H9 (cell line): ENCODE measurements around the gene YTHDC1. TPM values are rescaled to one million over a fixed set of nuclear protein-coding genes. Genes with fewer than 3 reads are reported as not detected.

ENCODE experiments used
- DNase-seq: peaks from one replicate; pipeline ENCODE4 v3.0.0-alpha.2; 2017
- H2AFZ ChIP-seq: one replicate; pipeline ENCODE4 v1.6.1; 2013; ENCODE audit warnings: mild to moderate bottlenecking, low read length, control low read depth, moderate library complexity
- H2AK5ac ChIP-seq: 2 replicates; pipeline ENCODE4 v1.6.1; 2013; ENCODE audit warnings: low read length, control low read depth, mixed read lengths; ENCODE audit not compliant: insufficient read length
- H2BK120ac ChIP-seq: one replicate; pipeline ENCODE4 v1.6.1; 2013; ENCODE audit warnings: low read depth, mild to moderate bottlenecking, low read length, control low read depth, inconsistent platforms; ENCODE audit not compliant: poor library complexity, severe bottlenecking
- H2BK12ac ChIP-seq: 2 replicates; pipeline ENCODE4 v1.6.1; 2013; ENCODE audit warnings: low read length, control low read depth, mixed read lengths, low read depth; ENCODE audit not compliant: insufficient read length
- H2BK15ac ChIP-seq: 2 replicates; pipeline ENCODE4 v1.6.1; 2013; ENCODE audit warnings: low read depth, low read length, control low read depth
- H2BK20ac ChIP-seq: one replicate; pipeline ENCODE4 v1.6.1; 2013; ENCODE audit warnings: low read depth, mild to moderate bottlenecking, low read length, control low read depth, inconsistent platforms; ENCODE audit not compliant: poor library complexity, severe bottlenecking
- H2BK5ac ChIP-seq: 2 replicates; pipeline ENCODE4 v1.6.1; 2013; ENCODE audit warnings: low read length, control low read depth, mixed read lengths; ENCODE audit not compliant: insufficient read length
- H3K14ac ChIP-seq: 2 replicates; pipeline ENCODE4 v1.6.1; 2013; ENCODE audit warnings: low read length, control low read depth; ENCODE audit not compliant: insufficient read depth
- H3K18ac ChIP-seq: 2 replicates; pipeline ENCODE4 v1.6.1; 2013; ENCODE audit warnings: low read depth, mild to moderate bottlenecking, mixed read lengths, low read length, control low read depth; ENCODE audit not compliant: insufficient read length
- H3K23ac ChIP-seq: 2 replicates; pipeline ENCODE4 v1.6.1; 2013; ENCODE audit warnings: low read length, control low read depth, mixed read lengths, low read depth; ENCODE audit not compliant: insufficient read length
- H3K23me2 ChIP-seq: 2 replicates; pipeline ENCODE4 v1.6.1; 2013; ENCODE audit warnings: low read depth, mild to moderate bottlenecking, mixed read lengths, low read length, control low read depth; ENCODE audit not compliant: insufficient read length, poor library complexity, severe bottlenecking
- H3K27ac ChIP-seq: 2 replicates; pipeline ENCODE4 v1.5.1; 2013; ENCODE audit warnings: low read length, control low read depth, mixed read lengths, low read depth; ENCODE audit not compliant: insufficient read length
- H3K27me3 ChIP-seq: 2 replicates; pipeline ENCODE4 v1.6.1; 2013; ENCODE audit warnings: low read length, control low read depth, inconsistent platforms; ENCODE audit not compliant: insufficient read depth
- H3K4ac ChIP-seq: 2 replicates; pipeline ENCODE4 v1.6.1; 2013; ENCODE audit warnings: low read depth, mild to moderate bottlenecking, control low read depth, inconsistent platforms, low read length, moderate library complexity
- H3K4me1 ChIP-seq: 2 replicates; pipeline ENCODE4 v1.6.1; 2013; ENCODE audit warnings: low read length, control low read depth, inconsistent platforms; ENCODE audit not compliant: insufficient read depth
- H3K4me2 ChIP-seq: 2 replicates; pipeline ENCODE4 v1.6.1; 2013; ENCODE audit warnings: low read length, control low read depth, mixed read lengths; ENCODE audit not compliant: insufficient read length, insufficient read depth
- H3K56ac ChIP-seq: 2 replicates; pipeline ENCODE4 v1.6.1; 2013; ENCODE audit warnings: low read depth, mild to moderate bottlenecking, mixed read lengths, low read length, control low read depth; ENCODE audit not compliant: insufficient read length
- H3K79me1 ChIP-seq: 2 replicates; pipeline ENCODE4 v1.6.1; 2013; ENCODE audit warnings: low read depth, mild to moderate bottlenecking, moderate library complexity, low read length, control low read depth, inconsistent platforms; ENCODE audit not compliant: insufficient read depth, poor library complexity, severe bottlenecking
- H3K79me2 ChIP-seq: 2 replicates; pipeline ENCODE4 v1.6.1; 2013; ENCODE audit warnings: low read length, control low read depth, inconsistent platforms; ENCODE audit not compliant: insufficient read depth
- H3K9ac ChIP-seq: 2 replicates; pipeline ENCODE4 v1.6.1; 2013; ENCODE audit warnings: low read length, control low read depth, mixed read lengths; ENCODE audit not compliant: insufficient read length; ENCODE audit errors: extremely low read depth
- H3K9me3 ChIP-seq: one replicate; pipeline ENCODE4 v1.6.1; 2013; ENCODE audit warnings: low read depth, low read length, inconsistent platforms; ENCODE audit not compliant: control insufficient read depth
- H3T11ph ChIP-seq: one replicate; pipeline ENCODE4 v1.6.1; 2013; ENCODE audit warnings: mild to moderate bottlenecking, low read length, control low read depth, inconsistent platforms
- H4K20me1 ChIP-seq: one replicate; pipeline ENCODE4 v1.6.1; 2013; ENCODE audit not compliant: control insufficient read depth, insufficient read length, insufficient read depth
- H4K5ac ChIP-seq: 2 replicates; pipeline ENCODE4 v1.6.1; 2013; ENCODE audit warnings: low read depth, mild to moderate bottlenecking, mixed read lengths, low read length, control low read depth; ENCODE audit not compliant: insufficient read length
- H4K8ac ChIP-seq: replicated peaks from 2 replicates; pipeline ENCODE4 v1.6.1; 2013; ENCODE audit warnings: low read length, control low read depth, mixed read lengths, low read depth; ENCODE audit not compliant: insufficient read length
- H4K91ac ChIP-seq: 2 replicates; pipeline ENCODE4 v1.6.1; 2013; ENCODE audit warnings: low read depth, mild to moderate bottlenecking, moderate library complexity, mixed read lengths, low read length, control low read depth; ENCODE audit not compliant: insufficient read length
- H3K27ac Mint-ChIP-seq, 3 experiments: 2 replicates in 2 of 3; 3 replicates in 1 of 3; pipeline ENCODE4 v1.8.0; 2020 to 2021; ENCODE audit warnings: mixed read lengths in 3 of 3, mild to moderate bottlenecking in 1 of 3, moderate library complexity in 1 of 3
- H3K27me3 Mint-ChIP-seq: 2 replicates; pipeline ENCODE4 v1.8.0; 2021; ENCODE audit warnings: low read depth, mild to moderate bottlenecking, moderate library complexity, mixed read lengths
- H3K36me3 Mint-ChIP-seq, 3 experiments: 2 replicates in 2 of 3; 3 replicates in 1 of 3; pipeline ENCODE4 v1.8.0; 2020 to 2021; ENCODE audit warnings: low read depth in 3 of 3, mixed read lengths in 3 of 3; ENCODE audit not compliant: insufficient read depth in 1 of 3
- H3K4me1 Mint-ChIP-seq, 2 experiments: 2 replicates each; pipeline ENCODE4 v1.8.0; 2020; ENCODE audit warnings: mixed read lengths in 2 of 2
- H3K4me3 Mint-ChIP-seq, 2 experiments: 2 replicates in 1 of 2; 3 replicates in 1 of 2; pipeline ENCODE4 v1.8.0; 2020 to 2021; ENCODE audit warnings: mild to moderate bottlenecking in 2 of 2, mixed read lengths in 2 of 2, moderate library complexity in 1 of 2
- H3K9me3 Mint-ChIP-seq, 2 experiments: 2 replicates in 1 of 2; 3 replicates in 1 of 2; pipeline ENCODE4 v1.8.0; 2020; ENCODE audit warnings: mild to moderate bottlenecking in 2 of 2, mixed read lengths in 2 of 2, moderate library complexity in 1 of 2
- WGBS: extraction: QIAGEN DNeasy Blood & Tissue Kit; methylation state at CpG from one replicate; pipeline ENCODE4 v1.1.7; 2013; ENCODE audit warnings: missing lambda C conversion rate, low lambda C conversion rate, mixed read lengths; ENCODE audit not compliant: insufficient read length; ENCODE audit errors: extremely low coverage; 5-methylcytosine and 5-hydroxymethylcytosine counted together
- total RNA-seq: library from RNA; stranded (reverse); gene quantifications from 2 replicates; pipeline ENCODE4 v1.2.1, GENCODE V29; 2021
- TF ChIP-seq, protein P1 (sequence below): fragments of 200-600 bp; sonication (generic); conservative IDR thresholded peaks from 3 replicates; pipeline ENCODE4 v1.8.0; 2021; ENCODE audit warnings: antibody characterized with exemption, mild to moderate bottlenecking

Gene YTHDC1
- total RNA-seq, 1 experiment from 2014 or later: 158 TPM

DNA sequence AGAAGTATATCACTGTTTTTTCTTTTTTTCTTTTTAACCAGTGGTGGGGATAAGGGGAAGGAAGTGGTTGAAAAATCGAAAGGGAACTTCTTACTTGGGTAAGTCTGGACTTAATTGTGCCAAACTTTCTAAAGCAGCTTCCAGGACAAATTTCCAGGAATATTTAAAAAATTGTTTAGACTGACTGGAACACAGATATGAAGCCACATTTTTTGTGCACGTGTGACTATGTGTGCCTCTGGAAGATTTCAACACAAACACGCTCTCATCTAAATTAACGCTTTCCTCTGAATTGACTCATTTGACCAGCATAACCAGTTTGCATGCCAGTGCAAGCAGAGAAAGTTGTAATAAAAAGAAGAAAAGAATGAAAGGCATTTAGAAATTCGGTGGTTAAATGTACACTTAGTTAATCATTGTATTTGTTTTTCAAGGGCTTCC, 18.8 kb upstream of the YTHDC1 start:
- no peak overlapping the region for H3K56ac ChIP-seq
- H3K23me2 ChIP-seq: no peaks in the 10 kb centered on the region
- no peak overlapping the region for H3K4me2 ChIP-seq
- H3K79me1 ChIP-seq: no peaks in the 10 kb centered on the region
- H2BK12ac ChIP-seq: no peak overlapping the region
- no peak for DNase-seq
- no peak overlapping the region for H3K4me3 Mint-ChIP-seq
- H3K27me3 ChIP-seq: peaks cover 9% of the 10 kb centered on the region; the same call in 1 of the 2 replicates
- H3K36me3 Mint-ChIP-seq: peaks cover 21 to 31% (median 28%) of the 10 kb centered on the region in 3 experiments
- H2BK20ac ChIP-seq: no peak overlapping the region
- H4K91ac ChIP-seq: no peak overlapping the region
- H4K5ac ChIP-seq: no peak overlapping the region
- no peak overlapping the region for H3K27ac Mint-ChIP-seq
- TF ChIP-seq, protein P1, sequence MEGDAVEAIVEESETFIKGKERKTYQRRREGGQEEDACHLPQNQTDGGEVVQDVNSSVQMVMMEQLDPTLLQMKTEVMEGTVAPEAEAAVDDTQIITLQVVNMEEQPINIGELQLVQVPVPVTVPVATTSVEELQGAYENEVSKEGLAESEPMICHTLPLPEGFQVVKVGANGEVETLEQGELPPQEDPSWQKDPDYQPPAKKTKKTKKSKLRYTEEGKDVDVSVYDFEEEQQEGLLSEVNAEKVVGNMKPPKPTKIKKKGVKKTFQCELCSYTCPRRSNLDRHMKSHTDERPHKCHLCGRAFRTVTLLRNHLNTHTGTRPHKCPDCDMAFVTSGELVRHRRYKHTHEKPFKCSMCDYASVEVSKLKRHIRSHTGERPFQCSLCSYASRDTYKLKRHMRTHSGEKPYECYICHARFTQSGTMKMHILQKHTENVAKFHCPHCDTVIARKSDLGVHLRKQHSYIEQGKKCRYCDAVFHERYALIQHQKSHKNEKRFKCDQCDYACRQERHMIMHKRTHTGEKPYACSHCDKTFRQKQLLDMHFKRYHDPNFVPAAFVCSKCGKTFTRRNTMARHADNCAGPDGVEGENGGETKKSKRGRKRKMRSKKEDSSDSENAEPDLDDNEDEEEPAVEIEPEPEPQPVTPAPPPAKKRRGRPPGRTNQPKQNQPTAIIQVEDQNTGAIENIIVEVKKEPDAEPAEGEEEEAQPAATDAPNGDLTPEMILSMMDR: no peak
- H3K27me3 Mint-ChIP-seq: peaks cover 45% of the 10 kb centered on the region
- no peaks in the 10 kb centered on the region for H4K20me1 ChIP-seq
- H2BK5ac ChIP-seq: no peak overlapping the region
- peaks cover 34 to 35% of the 10 kb centered on the region in 2 experiments for H3K4me1 Mint-ChIP-seq
- H3T11ph ChIP-seq: no peak overlapping the region
- no peak overlapping the region for H2AFZ ChIP-seq
- no peak overlapping the region for H3K4ac ChIP-seq
- no peak overlapping the region for H3K18ac ChIP-seq
- H2BK15ac ChIP-seq: no peak overlapping the region
- H3K27ac ChIP-seq: no peak overlapping the region
- no peak overlapping the region for H2BK120ac ChIP-seq
- no peak overlapping the region for H2AK5ac ChIP-seq
- no peak overlapping the region for H4K8ac ChIP-seq
- no peaks in the 10 kb centered on the region for H3K4me1 ChIP-seq
- H3K9ac ChIP-seq: no peak overlapping the region
- no CpG with 5 or more reads among the region's 5 CpGs for WGBS
- peaks cover 31 to 34% of the 10 kb centered on the region in 2 experiments for H3K9me3 Mint-ChIP-seq
- no peak overlapping the region for H3K23ac ChIP-seq
- no peaks in the 10 kb centered on the region; the same call in 1 of the 2 replicates for H3K79me2 ChIP-seq
- H3K14ac ChIP-seq: no peak overlapping the region
- H3K9me3 ChIP-seq: peaks cover 7% of the 10 kb centered on the region
